NCI-H748 treated with DMSO at 0.1 percent for 48 hours (cell line): ENCODE data around the gene POLRMT.
"Not testable (repeated sequence)": the region's sequence is repeated elsewhere in the genome, so short reads cannot be mapped to it uniquely, and the experiment has no call there.

Experiments
- DNase-seq: peaks from one replicate; lab custom pipeline; 2025; lab: John Stamatoyannopoulos, UW

The POLRMT gene

DNA sequence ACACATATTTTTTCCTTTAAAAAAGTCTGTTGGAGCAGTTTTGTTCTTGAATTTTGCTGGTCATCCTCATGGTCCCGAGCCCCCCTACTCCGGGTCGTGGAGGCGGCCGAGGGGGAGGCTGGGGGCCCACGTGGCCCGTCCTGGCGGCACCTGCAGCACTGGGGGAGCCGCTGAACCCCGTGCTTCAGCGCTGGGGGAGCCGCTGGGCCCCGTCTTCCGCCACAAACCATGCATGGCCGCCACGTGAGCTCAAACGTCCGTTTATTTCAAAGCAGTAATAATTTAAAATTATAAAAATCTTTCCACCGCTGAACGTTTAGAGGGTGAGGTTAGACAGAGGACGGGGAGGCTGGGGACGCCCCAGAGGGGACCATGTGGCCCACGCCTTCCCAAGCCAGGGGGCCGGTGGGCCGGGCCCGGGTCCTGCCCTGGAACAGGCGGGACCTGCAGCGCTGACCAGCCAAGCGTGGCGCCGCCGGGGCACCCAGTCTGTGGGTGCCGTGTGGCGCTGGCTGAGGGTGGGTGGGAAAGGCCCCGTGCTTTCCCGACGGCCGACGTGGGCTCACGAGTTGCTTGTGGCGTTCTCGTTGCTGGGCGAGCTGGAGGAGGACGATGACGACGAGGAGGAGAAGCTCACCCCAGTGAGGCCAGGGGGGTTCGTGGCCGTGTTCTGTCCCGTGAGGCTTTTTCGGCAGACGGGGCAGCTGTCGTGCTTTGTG is 14.4 kb upstream of the POLRMT start:
- no peak for DNase-seq

DNA sequence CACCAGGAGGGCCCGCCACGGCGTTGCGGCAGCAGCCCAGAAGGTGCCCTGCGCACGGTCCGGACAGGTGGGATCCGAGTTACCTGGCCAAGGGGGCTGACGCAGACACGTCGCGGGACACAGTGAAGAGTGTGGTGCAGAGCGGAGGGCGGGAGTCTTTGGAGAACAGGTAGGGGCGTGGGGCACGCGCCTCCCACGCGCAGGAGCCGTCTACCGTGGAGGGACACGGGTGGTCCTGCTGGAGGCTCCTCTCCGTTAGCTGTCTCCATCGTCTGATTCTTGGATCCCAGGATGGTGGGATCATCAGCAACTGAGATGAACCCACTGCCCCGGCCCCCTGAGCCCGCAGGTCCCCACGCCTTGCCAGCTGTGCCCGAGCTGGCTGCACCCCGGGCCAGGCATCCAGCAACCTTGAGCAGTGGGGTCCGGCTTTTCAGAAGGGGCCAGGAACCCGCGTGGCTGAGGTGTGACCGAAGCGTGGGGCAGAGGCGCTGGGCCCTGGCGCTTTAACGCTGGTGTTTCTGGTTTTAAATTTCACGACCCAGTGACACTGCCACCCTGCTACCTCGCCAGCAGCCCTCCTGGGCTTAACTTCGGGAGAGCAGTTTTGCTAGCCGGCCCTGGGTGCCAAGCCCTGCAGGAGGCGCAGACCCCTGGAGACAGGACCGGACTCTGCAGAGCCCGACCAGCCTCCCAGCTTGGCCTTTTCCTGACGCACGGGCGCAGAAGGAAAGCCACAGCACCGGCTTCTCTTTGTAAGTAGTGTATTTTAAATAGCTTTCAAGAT is 13.6 kb upstream of the POLRMT start:
- DNase-seq: no peak

DNA sequence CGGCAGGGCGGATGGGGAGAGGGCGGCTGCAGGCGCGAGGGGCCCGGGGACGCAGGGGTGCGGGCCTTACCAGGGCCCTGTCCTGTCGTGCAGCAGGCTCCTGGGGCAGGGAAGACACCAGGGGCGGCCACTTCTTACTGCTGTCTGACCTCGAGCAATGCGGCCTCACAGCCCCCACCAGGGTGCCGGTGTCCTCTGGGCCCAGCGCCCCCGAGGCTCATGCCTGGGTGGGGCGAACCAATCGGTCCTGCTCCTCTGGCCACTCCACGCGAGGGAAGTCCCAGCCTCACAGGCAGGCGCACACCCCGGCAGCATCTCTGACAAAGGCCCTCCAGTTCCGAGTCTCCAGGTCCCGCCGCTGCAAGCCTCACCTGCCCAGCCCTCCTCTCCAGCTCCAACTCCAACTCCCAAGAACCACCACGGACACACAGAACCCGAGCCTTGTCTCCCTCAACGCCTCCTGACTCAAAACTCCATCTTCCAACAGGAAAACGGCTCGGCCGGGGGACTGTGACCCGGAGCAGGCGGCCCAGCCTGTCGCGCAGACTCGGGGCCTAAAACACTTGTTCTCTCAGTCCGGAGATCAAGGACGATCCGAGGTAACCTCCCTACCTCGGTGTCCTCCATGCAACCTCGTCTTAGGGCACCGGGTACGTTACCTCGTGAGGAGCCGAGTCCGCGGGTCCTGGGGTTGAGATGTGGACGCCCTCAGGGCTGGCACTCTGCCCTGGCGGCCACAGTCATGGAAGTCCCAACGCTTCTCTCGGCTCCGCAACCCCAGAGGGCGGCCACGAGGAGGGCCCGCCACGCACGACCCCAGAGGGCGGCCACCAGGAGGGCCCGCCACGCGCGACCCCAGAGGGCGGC is 12.8 kb upstream of the POLRMT start:
- no peak for DNase-seq

DNA sequence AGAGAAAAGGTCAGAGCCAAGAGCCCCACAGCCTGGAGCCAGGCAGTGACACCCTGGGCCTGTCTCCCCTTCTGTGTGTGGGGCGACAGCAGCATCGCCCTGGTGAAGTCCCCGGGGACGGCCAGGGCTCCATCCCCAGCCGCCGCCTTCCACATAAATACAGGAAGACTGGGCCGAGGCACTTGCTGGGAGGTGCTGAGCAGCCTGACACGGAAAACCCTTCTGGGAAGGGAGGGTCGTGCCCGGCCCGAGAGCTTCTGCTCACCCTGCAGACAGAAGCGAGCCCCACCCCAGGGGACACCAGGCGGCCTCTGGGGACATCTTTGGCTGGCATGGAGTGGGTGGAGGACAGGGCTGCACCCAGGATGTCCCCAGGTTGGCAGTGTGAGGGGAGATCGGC is 11.5 kb upstream of the POLRMT start:
- no peak for DNase-seq

DNA sequence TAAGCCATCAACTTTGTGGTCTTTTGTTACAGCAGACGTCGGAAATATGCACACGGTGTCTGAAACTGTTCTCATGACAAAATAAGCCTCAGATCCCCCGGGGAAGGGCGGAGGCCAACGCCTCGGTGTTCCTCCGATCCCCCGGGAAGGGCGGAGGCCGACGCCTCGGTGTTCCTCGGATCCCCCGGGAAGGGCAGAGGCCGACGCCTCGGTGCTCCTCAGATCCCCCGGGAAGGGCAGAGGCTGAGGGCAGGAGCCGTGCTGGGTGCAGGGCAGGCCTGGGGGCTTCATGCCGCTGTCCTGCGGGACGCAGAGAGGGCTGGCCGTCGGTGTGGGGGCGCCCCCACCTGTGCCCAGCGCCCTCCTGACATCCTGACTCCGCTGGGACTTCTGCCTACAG is 11.0 kb upstream of the POLRMT start:
- no peak for DNase-seq

DNA sequence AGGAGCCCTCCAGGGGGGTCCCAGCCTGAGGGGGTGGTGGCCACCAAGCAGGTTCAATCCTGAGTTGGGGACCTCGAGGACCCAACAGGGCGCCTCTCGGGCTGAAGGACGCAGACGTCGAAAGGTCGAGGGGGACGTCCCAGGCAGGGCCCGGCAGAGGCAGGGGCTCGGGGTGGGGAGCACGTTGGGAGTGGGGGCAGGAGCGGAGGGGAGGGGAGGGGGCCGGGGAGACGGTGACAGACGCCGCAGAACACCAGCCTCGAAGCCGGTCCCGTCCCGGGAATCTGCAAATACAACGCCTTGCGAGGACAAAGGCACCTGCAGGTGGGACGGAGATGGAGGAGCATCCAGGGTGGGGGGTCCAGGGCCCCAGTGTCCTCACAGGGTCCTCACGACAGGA is 10.4 kb upstream of the POLRMT start:
- no peak for DNase-seq

DNA sequence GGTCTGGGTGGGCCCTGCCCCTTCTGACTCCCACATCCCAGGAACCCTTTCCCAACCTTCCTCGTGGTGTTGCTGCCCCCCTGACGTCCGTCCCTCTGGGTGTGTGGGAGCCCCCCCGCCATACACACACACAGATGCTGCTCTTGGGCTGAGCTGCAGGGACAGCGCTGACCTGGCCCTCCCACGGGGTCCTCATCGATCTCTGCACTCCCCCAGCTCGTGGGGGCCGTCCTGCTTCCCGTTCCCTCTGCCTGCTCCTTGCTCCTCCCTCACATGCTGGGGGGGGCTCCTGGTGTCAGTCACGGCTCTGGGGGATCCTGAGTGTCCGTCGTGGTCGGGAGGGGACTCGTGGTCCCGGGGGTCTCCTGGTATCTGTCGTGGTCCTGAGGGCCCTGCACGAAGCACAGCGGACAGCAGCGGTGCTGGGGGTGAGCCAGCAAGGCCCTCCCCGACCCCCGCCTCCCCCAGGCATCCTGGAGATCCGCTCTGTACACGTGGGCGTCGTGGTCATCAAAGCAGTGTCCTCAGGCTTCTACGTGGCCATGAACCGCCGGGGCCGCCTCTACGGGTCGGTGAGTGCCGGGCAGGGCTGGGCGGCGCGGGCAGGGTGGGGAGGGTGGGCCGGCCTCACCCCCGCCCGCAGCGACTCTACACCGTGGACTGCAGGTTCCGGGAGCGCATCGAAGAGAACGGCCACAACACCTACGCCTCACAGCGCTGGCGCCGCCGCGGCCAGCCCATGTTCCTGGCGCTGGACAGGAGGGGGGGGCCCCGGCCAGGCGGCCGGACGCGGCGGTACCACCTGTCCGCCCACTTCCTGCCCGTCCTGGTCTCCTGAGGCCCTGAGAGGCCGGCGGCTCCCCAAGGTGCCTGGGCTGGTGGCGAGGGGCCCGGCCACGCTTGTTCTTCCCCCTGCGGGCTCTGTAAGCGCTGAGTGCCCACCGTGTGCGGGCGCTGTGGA is 9.7 kb upstream of the POLRMT start:
- no peak for DNase-seq

DNA sequence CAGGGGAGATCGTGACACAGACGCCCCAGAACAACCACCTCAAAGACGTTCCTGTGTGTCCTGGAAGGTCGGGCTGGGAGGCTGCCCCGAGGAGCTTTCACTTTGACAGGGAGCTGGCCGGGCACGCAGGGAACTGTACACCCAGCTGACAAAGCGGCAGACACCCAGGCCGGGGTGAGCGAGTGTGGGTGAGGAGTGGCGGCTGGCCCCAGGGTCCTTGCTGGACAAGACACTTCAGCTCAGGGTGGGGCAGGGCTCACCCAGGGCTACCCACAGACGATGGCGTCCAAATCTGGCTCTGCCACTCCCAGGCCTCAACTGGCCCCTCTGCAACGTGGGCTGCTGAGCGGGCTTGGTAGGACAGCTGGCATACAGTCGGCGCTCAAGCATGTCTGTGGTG is 8.4 kb upstream of the POLRMT start:
- DNase-seq: no peak

DNA sequence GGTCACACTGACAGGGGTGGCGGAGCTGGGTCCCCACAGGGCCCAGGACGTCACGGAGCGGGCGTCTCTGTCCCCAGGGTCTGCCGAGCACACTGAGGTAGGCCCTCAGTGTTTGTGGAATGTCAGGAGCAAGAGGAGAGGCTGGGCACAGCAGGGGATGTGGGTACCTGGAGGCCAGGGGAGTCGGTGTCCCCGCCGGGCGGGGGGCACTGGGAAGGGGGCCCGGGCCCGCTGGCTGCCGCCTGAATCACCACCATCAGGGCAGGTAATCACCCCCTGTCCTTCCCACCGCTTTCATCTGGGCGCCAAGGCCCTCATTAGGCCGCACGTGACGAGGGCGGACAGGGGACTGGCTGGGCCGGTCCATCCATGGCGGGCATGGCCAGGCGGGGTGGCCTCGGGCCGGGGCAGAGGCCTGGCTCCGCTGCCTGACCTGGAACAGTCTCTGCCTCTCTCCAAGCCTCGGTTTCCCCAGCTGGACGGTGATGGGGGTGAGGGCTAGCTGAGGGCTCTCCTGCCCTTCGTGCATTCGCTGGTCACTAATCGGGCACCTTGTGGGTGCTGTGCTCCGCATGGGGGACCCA is 7.4 kb upstream of the POLRMT start:
- no peak for DNase-seq

DNA sequence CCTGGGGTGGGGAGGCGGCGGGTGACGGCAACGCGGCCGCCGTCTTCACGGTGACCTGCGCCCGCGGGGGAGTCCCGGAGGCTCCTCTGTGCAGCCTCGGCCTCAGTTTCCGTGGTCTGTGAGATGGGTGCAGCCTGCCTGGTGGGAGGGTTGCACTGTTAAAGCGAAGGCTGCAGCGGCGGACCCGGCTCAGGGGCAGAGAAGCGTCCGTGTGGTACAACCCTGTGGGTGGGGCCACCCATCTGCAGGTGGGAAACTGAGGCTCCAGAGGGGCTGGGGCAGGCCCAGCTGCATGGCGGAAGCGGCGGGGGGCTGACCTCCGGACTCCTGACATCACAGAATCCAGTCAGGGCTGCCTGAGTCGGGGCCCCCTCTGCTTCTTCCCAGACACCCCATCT is 6.8 kb upstream of the POLRMT start:
- no peak for DNase-seq

DNA sequence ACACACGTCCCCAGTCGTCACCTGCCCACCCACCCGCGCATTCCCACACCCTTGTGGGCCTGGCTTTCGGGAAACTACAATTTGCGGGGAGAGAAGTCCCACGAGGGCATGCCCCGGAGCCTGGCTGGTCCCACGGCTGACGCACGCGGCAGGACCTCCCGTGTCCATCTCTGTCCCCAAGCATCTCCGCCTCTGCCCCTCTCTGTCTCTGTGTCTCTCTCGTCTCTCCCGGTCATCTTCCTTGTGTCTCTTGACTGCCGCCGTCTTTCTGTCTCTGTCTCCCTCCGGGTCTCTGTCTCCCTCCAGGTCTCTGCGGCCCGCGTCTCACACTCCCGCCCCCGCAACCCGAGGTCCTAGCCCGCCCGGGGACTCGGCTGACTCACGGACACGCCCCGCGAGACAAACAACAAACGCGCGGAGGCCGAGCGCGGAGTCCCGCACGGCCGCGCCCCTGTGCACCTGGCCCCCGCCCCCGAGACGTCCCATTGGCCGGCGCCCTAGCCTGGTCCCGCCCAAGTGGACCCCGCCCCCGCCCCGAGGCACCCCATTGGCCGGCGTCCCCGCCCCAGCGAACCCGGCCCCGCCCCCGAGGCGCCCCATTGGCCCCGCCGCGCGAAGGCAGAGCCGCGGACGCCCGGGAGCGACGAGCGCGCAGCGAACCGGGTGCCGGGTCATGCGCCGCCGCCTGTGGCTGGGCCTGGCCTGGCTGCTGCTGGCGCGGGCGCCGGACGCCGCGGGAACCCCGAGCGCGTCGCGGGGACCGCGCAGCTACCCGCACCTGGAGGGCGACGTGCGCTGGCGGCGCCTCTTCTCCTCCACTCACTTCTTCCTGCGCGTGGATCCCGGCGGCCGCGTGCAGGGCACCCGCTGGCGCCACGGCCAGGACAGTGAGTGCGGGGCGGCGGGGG is 6.2 kb upstream of the POLRMT start, which contains the start of gene FGF22:
FGF22 (plus strand) TSS at position 627 of the 908 bp plus-strand sequence; CDS start at position 674, 47 bp downstream.
- DNase-seq: peak; percentile 44

DNA sequence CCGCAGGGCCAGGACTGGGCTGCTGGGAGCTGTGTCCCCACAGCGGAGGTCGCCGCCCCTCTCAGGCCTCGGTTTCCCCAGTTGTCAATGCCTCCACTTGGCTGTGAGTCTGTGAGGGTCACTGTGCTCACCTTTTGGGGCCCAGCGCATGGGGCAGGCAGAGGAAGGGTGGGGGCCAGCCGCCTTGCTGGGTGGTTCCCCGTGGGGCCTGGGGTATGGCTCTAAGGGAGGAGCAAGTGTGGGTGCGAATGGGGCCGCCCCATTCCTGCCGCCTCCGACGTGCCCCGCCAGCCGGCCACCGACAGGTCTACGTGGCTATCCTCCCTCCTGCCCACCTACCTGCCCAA is 5.5 kb upstream of the POLRMT start:
- no peak for DNase-seq

DNA sequence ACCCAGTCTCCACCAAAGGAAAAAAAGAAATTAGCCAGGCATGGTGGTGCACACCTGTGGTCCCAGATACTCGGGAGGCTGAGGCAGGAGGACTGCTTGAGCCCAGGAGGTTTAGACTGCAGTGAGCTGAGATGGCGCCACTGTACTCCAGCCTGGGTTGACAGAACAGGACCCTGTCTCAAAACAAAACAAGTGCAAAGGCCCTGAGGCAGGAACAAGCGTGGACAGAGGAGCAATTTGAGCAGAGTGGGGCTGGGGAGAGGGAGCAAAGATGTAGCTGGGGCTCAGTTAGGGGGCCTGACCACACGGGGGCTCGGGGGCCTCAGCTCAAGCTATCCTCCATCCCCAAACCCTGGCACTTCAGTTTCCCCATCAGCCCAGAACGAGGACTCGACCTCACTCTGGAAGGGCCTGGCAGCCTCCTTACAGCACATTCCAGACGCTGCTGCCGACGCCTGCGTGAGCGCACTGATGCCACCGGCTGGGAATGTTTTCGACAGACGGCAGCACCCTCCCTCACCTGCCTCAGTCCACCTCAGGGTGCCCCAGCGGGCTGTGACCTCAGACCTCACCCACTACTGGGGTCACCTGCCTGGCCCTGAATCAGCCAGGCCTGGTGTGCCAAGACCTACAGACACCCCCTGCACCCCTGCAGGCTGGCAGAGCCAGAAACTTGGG is 1.8 kb upstream of the POLRMT start:
- DNase-seq: no peak

DNA sequence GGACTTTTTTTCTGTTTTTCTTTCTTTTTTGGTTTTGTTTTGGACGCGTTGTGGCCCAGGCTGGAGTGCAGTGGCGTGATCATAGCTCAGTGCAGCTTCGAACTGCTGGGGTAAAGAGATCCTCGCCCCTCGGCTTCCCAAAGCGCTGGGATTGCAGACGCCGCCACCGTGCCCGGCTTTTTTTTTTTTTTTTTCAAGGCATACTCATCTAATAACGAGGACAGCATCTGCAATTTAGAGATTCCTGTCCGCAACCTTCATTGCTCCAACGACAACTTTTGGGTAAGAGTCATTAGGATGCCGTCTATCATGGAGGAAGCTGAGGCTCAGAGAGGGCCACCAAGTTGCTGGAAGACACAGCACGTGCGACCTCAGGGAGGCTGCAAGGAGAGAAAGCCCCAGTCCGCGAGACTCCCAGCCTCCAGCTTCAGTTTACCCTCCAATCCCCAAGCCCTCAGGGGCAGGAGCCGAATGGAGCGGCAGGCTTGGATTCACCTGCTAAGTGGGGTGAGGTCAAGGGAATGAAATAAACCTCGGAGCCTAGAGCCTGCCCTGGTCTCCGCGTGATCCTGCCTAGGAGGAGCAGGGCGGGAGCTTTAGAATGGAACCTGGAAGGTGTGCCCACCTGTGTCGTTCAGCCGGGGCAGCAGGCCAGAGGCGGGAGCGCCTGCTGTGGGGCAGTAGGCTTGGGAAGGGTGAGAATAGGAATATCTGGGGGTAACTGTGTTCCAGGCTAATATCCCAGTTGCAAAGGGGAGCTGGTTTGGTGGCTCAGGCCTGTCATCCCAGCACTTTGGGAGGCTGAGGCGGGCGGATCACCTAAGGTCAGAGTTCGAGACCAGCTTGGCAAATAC is 676 bp upstream of the POLRMT start:
- DNase-seq: no peak

DNA sequence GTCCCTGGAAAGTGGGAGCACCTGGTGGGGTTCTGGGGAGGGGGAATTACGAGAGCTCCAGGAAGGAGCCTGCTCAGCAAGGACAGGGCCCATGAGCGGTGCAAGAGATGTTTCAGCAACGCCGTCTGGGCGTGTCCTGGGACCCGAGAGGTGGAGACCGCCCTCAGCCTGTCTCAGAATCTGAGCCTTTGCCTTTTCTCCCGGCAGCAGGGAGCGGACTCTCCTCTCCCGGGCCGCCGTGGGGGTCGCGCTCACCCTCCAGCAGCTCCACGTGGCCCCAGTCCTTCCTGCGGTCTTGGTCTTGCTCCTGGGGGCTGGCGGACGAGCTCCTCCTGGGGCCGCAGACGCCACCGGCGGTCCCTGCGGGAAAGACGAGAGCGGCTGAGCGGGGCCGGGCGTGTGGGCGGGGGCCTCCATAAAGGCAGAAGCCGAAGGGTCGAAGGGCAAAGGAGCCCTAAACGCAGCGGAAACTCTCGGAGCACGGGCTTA is 714 bp downstream of the POLRMT start:
- no peak for DNase-seq

DNA sequence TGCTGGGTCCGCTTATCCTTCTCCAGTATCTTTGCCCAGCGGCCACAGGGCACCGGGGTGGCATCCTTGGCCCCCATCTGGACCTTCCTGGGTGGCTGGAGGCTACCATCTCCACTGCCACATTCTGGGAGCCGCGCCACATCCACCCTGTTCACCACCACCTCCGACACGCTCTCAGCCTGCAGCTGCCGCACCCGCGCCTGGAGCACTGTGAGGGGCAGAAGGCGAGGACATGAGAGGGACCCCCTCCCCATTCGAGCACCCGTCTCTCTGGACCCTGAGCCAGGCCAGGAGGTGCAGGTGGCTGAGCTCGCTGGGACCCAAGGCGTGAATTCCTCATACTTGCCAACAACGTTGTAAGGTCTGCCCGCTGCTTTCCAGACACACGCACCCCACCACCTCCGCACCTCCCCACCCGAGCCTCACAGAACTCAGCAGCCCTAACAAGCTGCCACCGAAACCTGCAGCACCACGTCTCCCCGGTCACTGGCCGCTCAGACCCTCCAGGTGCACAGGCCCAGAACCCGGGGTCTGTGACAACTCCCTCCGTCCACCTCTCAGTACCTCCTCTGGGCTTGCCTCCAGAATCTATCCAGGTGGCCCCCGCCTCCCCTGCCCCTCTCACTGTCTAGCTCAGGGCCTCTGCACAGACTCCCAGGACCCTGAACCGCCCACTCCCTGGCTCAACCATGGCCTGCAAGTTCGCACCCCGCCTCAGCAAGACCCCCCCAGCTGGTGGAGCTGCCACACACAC is 3.2 kb downstream of the POLRMT start:
- no peak for DNase-seq

DNA sequence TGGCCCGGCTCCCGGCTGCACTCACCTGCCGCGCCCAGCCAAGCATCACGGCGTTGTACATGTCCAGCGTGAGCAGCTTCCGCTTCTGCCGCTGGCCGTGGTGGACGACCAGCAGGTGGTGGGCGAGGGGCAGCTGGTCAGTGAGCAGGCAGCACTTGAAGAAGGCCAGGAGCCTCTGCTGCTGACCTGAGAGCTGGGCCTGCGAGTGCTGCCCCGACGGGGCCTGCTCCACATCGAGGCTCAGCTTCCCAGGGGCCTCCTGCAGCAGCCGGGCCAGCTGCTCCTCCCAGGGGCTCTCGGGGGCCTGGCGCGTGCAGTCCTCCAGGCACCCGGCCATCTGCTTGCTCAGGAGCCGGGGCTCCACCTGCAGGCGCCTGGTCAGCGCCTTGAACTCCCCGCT is 3.8 kb downstream of the POLRMT start:
- DNase-seq: not testable (repeated sequence)

DNA sequence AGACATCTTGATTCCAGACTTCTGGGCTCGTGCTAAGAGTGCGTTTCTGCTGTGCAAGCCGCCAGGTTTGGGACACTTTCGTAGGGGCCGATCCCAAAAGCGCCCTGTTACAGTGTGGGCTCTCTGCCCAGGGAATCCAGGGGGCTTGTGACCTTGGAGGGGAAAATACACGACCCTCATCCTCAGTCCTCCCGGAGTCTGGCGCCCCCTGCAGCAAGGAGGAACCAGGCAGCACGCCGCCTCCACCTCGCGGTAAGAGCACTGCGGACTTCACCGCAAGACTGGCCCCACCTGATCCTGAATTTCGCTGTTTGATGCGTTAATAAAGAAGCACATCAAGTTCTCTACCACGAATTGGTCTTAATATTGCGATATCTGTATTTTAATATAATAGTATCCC is 5.2 kb downstream of the POLRMT start:
- no peak for DNase-seq
